HL-60/S4 (cell line): Measurements from ENCODE around the gene SLC2A14.
"Not testable (repeated sequence)": the region's sequence is repeated elsewhere in the genome, so short reads cannot be mapped to it uniquely, and the experiment has no call there.

Experiments
- in situ Hi-C: fragments of 300-500 bp; cut with MboI; formaldehyde crosslinking; loops from 2 replicates; pipeline ENCODE4 v1.14.3; 2022; ENCODE audit warnings: low sequenced_read_pairs

The SLC2A14 gene

DNA sequence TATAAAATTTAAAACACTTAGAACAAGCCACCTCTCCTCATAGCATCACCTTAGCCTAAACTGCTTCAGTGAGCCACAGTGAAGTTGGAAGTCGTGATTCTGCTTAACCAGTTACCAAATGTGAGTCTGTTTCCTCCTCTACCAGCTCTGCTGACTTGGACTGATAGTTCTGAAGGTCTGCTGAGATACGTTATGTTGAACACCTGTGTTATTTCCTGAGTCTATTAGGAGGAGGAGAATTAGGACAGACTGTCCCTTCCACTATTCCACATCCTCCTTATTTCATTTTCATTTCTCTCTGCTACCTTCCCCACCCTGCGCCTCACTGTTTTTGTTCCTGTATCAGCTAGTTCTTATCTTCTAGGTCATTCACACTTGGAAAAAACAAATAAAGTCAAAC lies 2.4 kb downstream of the SLC2A14 start:
- in situ Hi-C loops = no loop called here

DNA sequence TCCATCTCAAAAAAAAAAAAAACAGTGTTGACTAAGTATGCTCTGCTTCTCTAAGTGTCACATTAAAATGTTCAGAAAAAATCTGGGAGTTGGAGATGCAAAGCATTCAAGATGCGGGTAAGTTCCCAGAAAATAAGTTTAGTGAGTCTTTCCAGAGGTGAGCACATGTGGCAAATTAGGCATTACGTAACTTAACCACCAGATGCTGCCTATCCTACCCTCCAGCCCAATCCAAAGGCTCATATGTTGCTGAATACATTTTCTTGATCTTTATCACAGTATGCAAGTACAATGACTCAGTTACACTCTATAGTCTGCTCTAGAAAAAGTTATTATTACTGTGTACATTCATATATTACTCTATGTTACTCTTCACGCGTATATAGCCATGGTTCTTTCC lies 3.6 kb downstream of the SLC2A14 start:
- in situ Hi-C loops = no loop called here

DNA sequence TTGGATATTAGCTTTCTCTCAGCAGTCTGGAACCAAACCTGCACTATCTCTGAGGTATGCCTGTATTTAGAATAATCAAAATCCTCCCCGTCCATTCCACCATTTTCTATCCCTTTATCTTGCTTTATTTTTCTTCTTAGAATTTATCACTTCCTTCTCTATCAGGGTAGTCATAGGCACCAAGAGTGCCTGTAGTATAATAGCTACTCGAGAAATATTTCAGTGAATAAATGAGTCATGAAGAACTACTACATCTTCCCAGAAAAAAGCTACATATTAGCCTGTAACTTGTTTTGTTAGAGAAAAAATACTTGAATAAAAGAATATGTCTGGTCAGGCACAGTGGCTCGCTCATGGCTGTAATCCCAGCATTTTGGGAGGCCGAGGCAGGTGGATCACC lies 4.3 kb downstream of the SLC2A14 start:
- in situ Hi-C loops = no loop called here

DNA sequence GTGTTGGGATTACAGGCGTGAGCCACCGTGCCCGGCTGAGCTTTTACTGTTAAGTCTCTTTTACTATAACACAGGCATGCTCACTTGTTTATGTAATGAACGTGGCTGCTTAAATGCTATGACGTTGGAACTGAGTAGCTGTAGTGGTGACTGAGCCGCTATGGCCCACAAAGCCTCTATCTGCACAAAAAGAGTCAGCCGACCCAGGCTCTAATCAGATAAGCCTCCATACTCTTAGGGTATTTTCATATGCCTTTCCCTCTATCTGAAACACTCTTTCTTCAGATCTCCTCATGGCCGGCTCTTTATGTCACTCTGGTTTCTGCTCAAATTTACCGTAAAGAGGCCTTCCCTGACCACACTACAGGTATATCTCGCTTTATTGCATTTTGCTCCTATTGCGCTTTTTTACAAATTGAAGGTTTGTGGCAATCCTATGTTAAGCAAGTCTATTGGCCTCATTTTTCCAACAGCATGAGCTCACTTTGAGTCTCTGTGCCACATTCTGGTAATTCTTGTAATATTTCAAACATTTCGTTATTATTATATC lies 8.0 kb downstream of the SLC2A14 start:
- in situ Hi-C loops = no loop called here

DNA sequence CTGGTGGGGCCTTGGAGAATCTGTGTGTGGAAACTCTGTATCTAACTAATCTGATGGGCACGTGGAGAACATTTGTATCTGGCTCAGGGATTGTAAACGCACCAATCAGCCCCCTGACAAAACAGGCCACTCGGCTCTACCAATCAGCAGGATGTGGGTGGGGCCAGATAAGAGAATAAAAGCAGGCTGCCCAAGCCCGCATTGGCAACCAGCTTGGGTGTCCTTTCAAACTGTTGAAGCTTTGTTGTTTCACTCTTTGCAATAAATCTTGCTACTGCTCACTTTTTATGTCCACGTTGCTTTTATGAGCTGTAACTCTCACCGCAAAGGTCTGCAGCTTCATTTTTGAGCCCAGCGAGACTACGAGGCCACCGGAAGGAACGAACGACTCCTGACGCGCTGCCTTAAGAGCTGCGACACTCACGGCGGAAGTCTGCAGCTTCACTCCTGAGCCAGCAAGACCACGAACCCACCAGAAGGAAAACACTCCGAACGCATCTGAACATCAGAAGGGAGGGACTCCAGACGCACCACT lies 9.8 kb downstream of the SLC2A14 start:
- in situ Hi-C loops = not testable (repeated sequence)

DNA sequence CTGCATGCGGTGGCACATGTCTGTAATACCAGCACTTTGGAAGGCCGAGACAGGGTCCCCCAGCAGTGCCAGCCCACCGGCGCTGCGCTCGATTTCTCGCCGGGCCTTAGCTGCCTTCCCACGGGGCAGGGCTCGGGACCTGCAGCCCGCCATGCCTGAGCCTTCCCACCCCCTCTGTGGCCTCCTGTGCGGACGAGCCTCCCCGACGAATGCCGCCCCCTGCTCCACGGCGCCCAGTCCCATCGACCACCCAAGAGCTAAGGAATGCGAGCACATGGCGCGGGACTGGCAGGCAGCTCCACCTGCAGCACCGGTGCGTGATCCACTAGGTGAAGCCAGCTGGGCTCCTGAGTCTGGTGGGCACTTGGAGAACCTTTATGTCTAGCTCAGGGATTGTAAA lies 10.4 kb downstream of the SLC2A14 start:
- in situ Hi-C loops = not testable (repeated sequence)

DNA sequence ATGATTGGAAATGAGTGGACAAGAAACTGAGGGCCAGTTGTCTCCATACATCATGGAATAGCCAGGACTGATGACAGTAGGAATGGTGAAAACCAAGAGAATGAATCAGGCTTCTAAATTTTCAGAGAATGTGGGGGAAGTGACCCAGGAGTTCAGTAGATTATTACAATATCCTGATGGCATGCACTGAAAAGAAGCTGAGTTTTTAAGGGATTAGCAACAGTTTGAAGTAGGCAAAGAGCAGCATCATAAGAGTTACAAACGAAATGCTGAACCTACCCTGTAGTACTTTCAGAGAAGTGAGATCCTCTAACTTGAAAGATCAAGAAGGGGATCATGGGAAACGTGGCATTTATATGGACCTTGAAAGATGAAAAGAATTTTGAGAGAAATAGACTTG lies 13.2 kb downstream of the SLC2A14 start:
- in situ Hi-C loops = loop anchor here (10.0 kb wide), 1 partner anchor 135 kb away; no protein-coding TSS in a partner anchor

DNA sequence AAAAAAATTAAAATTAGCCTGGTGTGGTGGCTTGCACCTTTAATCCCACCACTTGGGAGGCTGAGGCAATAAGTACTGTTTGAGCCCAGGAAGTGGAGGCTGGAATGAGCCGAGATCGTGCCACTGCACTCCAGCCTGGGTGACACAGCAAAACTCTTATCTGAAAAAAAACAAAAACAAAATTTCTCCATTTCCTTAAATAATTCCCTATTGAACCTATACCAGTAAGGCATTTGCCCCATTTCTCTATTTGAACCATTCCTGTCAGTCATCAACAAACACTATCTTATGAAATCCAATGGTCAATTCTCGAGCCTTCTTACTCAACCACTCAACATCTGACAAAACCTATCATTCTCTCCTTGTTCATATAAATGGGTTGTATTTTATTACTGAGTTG lies 14.7 kb downstream of the SLC2A14 start:
- in situ Hi-C loops = loop anchor here (10.0 kb wide), 1 partner anchor 137 kb away; no protein-coding TSS in a partner anchor

DNA sequence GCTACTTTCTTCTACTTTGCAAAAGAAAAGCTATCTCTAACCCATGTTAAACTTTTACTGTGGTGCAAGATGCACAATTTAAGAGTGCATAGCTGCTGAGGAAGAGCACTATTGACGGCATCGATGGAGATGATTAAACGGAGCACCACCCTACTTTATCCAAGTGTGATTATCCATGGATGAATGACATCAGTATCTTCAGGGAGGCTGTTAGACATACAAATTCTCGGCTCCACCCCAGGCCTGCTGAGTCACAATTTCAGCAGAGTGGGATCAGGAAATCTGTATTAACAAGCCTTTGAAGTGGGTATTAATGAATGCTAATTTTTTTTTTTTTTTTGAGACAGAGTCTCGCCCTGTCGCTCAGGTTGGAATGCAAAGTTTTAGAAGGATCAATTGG lies 16.2 kb downstream of the SLC2A14 start:
- in situ Hi-C loops = loop anchor here (10.0 kb wide), 1 partner anchor 138 kb away; no protein-coding TSS in a partner anchor

DNA sequence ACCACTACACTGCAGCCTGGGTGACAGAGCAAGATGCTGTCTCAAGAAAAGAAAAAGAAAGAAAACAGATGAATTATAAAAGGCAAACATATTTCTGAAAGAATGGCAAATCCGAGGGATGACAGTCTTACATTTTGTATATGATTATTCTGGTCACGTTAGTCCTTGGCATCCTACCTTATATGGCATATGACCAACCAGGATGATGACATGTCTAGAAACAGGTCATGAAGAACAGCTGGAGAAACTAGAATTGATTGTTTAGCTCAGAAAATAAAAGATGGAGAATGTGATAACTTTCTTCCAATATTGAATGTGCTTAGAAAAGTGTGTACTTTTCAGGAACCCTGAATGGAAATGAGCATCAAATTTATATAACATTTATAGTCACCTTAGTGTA lies 19.2 kb downstream of the SLC2A14 start:
- in situ Hi-C loops = loop anchor here (10.0 kb wide), 1 partner anchor 141 kb away; no protein-coding TSS in a partner anchor

DNA sequence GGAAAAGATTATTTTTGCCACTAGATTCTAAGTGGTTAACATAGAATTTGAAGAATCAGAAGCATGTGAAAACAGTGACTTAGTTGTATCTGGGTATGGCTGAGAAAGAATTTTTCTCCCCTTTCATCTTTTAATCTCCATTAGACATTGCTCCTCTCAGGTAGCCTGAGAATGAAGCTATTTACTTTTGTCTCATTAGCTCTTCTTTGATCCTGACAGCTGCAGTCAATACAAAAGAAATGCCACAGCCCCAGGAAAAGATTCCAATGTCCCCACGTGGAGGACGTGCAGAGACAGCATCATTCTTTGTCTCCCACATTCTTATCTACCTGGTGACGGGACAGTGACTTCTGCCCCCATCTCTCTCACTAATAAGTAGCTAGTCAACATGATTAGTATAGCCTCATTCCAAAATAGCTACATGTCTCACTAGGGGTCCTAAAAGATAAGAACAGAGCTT lies 21.1 kb downstream of the SLC2A14 start:
- in situ Hi-C loops = loop anchor here (10.0 kb wide), 1 partner anchor 143 kb away; no protein-coding TSS in a partner anchor

DNA sequence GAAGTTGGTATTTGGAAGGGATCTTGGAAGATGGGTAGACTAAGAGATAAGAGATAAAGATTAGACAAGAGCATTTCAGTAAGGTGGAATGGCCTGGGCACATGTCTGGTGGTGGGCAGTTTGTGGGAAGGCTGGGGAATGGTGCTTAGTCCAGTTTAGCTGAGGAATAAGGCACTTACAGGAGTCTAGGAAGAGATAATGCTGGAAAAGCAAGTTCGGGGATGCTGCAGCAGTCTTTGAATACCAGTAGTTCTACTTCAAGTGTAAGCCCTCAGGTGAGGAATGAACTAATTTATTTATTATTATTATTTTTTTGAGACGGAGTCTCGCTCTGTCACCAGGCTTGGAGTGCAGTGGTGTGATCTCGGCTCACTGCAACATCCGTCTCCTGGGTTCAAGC lies 22.6 kb downstream of the SLC2A14 start:
- in situ Hi-C loops = loop anchor here (10.0 kb wide), 1 partner anchor 145 kb away; no protein-coding TSS in a partner anchor

DNA sequence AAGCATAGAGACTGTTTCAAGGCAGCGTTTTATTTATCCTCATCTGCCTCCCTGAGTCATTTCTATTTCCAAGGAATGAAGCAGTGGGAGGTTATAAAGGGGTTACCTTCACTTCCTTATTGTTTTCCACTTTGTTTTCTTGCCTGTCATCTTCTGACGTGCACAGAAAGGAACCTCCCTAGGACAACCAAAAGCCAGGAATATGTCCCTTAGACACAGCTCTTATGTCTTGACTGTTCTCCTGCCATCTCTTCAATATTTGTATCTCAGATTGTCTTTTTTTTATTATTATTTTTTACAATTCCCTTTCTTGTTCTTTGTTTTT lies 24.7 kb downstream of the SLC2A14 start:
- in situ Hi-C loops = not testable (repeated sequence)

DNA sequence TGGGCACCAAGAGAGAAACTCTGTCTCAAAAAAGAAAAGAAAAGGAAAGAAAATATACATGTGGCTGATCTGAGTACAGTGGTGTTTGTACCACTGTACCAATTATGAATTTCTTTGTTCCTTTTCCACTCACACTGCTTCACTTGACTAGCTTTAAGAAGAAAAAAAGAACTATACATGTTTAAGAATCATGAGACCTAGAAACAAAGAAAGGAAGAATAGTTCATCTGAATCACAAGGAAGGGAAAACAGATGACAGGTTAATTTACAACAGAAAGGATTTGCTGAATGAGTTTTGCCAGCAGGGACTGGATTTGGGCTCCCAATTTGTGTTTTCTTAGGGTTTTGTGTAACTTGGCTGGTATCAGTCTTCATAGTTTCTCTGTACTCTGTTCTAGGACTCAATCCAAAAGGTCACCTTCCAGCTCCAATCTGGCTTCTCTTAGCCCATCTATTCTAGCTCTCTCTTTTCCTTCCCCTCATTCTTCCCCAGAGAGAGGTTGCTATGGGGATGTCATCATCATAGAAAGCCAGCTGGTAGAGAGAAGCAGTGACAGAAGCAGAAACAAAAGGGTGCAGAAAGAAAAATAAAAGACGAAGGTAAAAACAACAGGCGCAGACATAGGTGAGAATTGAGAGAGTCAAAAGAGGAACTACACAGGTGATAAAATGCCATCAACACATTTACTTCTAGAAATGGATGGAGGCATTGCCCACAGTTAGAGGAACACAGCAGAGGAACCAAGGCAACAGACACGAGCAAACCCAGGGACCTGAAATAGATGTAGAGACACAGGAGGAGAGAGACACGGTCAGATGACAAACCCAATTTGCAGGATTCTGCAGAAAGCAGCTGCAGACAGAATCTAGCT lies 25.3 kb downstream of the SLC2A14 start:
- in situ Hi-C loops = not testable (repeated sequence)

DNA sequence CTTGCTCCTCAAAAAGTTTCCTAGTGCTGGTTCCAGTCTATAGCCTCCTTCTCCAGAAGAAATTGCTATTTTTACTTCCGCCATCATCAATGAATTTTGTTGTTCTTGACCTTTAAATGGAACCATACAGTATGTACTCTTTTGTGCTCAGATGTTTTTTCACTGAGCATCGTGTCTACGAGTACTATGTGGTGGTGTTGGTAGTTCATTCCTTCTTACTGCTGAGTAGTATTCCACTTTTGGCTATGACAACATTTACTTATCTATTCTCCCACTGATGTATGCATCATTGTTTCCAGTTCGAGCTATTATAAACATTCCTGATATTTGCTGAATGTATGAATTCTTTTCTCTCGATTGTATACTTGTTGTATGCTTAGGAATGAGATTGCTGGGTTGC lies 28.6 kb downstream of the SLC2A14 start:
- in situ Hi-C loops = no loop called here

DNA sequence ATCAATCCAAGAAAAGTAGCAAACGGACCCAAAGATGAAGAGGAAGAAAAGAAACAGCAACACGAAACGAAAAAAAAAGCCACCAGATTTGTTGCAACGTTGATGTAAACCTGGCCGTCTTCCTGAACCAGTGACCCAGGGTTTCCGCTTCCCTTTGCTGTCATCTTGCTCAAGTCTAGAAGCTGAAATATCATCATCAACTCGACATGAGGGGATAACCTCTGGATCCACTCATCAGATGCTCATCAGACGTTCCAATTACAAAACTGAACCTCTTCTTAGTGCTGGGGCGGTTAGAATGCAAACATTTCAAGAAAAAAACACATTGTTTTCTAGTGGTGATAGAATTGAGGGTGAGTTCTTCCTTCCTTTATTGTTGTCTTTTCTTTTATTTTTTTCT lies 29.1 kb downstream of the SLC2A14 start:
- in situ Hi-C loops = not testable (repeated sequence)

DNA sequence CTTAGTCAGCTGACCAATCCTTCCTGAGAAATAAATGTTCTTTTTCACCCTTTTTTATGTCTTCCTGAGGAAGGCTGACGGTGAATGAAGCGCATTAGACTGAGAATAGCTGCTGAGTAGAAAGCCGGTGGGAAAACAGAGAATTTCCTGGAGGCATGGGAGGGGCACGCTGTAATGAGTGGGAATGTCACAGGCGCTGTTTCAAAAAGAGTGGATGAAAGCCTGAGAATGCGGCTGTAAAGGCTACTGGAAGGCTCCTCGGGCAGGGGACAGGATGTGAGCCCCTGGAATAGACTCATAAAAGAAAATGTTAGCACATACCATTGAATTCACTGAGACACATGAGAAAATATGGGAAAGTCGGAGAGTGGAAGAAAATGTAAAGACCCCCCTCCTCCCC lies 29.6 kb downstream of the SLC2A14 start:
- in situ Hi-C loops = not testable (repeated sequence)

DNA sequence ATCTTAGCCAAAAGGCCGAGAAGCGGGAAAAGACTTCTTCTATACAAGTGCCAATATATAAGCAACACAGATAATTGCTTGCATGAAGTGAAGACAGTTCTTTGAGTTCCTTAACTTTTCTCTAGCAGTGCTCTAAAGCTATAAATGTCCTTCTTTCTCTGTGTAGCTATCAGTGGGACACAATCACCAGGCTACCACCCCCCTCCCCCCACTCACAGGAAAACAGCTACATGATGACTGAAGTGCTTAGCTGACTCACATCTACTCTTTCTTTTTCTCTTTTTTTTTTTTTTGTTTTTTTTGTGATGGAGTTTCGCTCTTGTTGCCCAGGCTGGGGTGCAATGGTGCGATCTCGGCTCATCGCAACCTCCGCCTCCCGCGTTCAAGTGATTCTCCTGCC lies 30.3 kb downstream of the SLC2A14 start:
- in situ Hi-C loops = not testable (repeated sequence)

DNA sequence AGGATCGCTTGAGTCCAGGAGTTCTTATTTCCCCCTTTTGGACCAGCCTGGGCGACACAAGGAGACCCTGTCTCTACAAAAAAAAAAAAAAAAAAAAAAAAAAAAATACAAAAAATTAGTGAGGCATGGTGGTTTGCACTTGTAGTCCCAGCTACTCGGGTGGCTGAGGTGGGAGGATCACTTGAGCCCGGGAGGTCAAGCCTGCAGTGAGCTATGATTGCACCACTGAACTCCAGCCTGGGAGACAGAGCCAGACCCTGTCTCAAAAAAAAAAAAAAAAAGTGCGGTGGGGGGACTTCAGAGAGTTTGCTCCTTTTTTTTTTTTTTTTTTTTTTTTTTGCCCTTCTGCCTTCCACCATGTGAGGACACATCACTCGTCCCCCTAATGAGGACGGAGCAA lies 32.9 kb downstream of the SLC2A14 start:
- in situ Hi-C loops = not testable (repeated sequence)

DNA sequence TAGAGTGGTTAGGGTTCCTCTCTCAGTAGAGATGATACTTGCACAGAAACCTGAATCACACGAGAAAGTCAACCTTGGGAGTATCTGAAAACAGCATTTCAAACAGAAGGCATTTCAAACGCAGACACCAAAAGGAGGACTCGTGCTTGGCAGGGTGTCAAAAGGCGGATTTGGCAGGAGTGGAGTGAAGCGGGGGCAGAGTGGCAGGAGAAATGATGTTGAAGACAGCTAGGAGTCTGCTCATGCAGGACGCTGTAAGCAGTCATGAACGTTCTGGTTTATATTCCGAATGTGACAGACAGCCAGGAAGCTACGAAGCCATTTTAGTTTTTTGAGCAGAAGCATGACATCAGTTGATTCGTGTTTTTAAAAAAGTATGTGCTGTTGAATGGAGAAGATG lies 33.5 kb downstream of the SLC2A14 start:
- in situ Hi-C loops = not testable (repeated sequence)

DNA sequence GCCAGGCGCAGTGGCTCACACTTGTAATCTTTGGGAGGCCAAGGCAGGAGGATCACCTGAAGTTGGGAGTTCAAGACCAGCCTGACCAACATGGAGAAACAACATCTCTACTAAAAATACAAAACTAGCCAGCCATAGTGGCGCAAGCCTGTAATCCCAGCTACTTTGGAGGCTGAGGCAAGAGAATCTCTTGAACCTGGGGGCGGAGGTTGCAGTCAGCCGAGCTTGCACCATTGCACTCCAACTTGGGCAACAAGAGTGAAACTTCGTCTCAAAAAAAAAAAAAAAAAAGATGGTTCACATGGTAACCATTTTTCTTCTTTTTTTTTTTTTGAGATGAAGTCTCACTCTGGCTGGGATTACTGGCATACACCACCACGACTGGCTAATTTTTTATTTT lies 35.3 kb downstream of the SLC2A14 start:
- in situ Hi-C loops = no loop called here

DNA sequence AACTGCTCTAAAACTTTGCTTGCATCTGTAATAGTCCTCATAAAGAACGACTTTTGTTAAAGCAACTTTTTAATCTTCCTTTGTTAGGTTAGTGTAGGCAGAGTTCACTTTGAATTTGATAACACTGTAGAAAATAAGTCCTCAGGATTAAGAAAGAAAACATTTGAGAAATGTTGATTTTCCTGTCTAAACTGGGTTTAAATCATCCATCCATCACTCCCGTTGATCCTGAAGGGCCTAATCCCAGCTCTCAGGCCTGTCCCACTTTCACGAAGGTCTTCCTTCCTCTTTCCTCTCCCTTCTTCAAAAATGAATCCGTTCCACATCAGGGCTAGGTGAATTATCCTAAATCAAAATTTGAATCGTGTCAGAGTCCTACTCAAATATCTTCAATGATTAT lies 36.9 kb downstream of the SLC2A14 start:
- in situ Hi-C loops = no loop called here
